ENCODE results near the gene ID2. TPM values are rescaled to one million over a fixed set of nuclear protein-coding genes. Genes with fewer than 3 reads are reported as not detected.
A peak's percentile ranks its signal among the peaks of the same experiment; 100 is the strongest.

Gene ID2
- total RNA-seq = 151 TPM

- DNase-seq (ENCODE audit: low spot score in 2 of 2) = peak; percentile 98
- FAIRE-seq = no peak
Observed at GRCh38 chr2:8681786-8682692, at the start of gene ID2. TSS of gene ID2 (plus strand) at chr2:8682056. CDS start at chr2:8682166, 110 bp downstream.

GRCh38 chr2:8632755-8633154 is 49.1 kb upstream of the ID2 start:
- no peak for FAIRE-seq
- no peak for DNase-seq (ENCODE audit: low spot score in 2 of 2)

DNA sequence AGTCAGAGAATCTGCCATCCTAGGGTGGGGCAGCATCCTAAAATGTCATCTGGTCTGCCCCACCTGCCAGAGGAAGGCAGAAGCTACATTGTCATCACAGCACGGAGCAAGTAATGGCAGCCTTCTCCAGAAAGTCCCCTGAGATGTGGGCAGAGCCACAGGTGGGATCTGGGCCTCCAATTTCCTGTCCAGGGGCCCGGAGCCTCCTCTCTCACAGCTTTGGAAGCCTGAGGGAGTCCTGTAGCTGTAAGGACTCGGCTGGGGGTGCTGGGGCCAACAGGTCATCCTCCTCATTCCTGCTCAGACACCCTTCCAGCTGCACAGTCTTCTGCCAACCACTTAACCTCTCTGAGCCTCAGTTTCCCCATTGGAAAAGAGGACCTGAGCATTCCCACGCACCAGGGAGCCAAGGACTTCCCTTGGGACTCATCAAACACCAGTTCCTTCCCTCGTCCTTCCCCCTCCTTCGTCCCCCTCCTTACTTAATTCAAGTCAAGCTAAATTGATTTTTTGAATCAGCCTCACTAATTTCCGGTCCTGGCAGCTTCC is 48.6 kb upstream of the ID2 start:
- FAIRE-seq (no peak), DNase-seq (ENCODE audit: low spot score in 2 of 2) (no peak)

DNA sequence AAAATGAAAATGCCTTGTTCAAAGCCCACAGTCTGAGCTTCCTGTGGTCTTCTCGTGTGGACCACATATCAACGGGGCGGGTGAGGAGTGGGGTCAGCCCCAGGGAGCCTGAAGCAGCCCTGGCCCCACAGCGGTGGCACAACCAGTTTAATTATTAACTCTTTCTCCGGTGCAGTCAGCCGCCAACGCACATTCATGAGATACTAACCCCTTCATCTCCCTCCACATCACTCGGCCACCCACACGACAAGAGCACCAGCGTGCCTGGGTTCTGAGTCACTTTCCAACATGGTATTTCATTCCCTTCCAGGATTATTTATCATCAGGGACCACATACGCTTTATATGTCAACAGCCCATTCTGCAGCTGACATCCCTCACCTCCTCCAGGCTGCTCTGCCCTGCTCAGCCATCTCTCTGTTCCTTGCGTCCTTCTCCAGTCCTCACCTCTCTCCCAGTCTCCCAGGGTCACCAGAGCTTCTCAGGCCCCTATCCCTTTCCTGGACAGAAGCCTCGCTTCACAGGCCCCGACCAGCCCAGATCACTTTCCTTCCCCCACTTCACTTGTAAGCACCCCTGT is 48.0 kb upstream of the ID2 start:
- DNase-seq (ENCODE audit: low spot score in 2 of 2) = no peak
- FAIRE-seq = no peak

DNA sequence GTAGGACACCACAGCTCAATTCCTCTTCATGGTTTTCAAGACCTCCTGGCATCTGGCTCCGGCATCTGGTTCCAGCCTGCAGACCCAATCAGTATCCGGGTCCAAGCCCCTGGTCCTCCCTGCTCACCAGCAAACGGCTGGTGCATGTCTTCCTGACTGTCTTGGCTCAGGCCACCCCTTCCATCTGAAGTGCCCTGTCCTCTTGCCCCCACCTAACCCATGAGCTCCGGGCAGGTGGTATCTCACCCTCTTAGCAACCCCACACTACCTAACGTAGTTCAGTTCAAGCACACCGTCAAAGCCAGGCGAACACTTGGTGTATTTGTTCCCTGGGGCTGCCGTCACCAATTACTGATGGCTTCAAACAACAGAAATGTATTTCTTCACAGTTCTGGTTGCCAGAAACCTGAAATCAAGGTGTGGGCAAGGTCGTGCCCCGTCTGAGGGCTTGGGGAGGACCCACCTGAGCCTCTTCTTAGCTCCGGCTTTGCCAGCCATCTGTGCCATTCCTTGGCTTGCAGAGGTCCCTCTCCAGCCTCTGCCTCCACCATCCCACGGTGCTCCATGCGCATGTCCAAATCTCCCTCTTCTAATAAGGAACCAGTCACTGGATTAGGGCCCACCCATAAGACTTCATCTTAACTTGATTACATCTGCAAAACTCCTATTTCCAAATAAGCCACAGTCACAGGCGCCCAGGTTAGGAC is 47.2 kb upstream of the ID2 start:
- no peak for FAIRE-seq
- no peak for DNase-seq (ENCODE audit: low spot score in 2 of 2)

- DNase-seq (ENCODE audit: low spot score in 2 of 2) (no peak), FAIRE-seq (no peak)
Observed at GRCh38 chr2:8636041-8636491, 45.8 kb upstream of the ID2 start.

- DNase-seq (ENCODE audit: low spot score in 2 of 2) (no peak), FAIRE-seq (no peak)
Observed at GRCh38 chr2:8636721-8637636, 44.9 kb upstream of the ID2 start.

- FAIRE-seq (no peak), DNase-seq (ENCODE audit: low spot score in 2 of 2) (no peak)
Observed at GRCh38 chr2:8638327-8638726, 43.5 kb upstream of the ID2 start.

- no peak for DNase-seq (ENCODE audit: low spot score in 2 of 2)
- no peak for FAIRE-seq
Observed at GRCh38 chr2:8639122-8639635, 42.7 kb upstream of the ID2 start.

DNA sequence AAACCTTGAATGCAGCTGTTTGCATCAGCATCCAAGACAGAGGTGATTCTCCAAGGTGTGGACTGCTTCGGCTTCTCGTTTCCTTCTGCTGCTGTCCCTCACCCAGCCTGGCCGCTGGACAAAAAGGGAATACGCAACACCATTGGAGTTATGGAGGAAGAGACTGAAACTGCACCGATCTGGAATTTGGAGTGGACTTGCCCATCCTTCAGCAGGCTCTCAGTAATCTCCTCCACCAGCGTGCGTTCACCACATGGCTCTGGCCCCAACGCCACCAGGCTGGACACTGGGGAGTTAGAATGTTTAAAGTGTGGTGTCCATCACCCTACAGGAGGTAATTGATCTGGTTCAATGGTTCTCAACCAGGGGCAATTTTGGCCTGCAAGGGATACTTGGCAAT is 41.4 kb upstream of the ID2 start:
- DNase-seq (ENCODE audit: low spot score in 2 of 2) = no peak
- FAIRE-seq = no peak

GRCh38 chr2:8641301-8641965 is 40.4 kb upstream of the ID2 start:
- DNase-seq (ENCODE audit: low spot score in 2 of 2) (no peak), FAIRE-seq (no peak)

DNA sequence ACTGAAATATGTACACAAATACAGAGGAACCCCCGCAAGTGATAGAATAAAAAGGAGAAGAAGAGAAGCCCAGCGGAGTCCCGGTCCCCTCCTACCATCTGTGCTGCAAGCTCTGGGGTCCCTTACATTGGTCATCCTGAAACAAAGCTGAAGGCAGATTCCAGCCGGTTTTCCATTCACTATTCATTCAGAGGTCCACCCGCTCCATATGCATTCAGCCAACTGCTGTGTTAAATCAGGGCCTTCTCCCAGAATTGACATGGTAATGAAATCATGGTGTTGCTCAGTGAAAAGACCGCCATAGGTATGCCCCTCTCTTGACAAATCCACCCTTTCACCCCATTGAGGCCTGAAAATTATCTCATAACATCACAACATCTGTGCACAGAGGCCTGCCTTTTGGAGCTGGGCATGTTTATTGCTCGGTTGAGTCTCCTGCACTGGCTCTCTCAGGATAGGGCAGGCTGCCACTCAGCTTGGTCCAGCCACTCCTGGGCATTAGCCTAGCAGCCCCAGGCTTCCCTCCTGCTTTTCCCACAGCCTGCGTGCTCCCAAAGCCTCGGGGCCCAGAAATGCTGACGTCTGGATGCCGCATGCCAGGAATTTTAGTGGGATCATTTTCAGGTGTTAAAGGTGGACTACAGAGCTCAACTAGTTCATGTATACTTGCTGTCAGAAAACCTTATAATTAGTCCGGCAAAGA is 39.3 kb upstream of the ID2 start:
- DNase-seq (ENCODE audit: low spot score in 2 of 2) = no peak
- no peak for FAIRE-seq

DNA sequence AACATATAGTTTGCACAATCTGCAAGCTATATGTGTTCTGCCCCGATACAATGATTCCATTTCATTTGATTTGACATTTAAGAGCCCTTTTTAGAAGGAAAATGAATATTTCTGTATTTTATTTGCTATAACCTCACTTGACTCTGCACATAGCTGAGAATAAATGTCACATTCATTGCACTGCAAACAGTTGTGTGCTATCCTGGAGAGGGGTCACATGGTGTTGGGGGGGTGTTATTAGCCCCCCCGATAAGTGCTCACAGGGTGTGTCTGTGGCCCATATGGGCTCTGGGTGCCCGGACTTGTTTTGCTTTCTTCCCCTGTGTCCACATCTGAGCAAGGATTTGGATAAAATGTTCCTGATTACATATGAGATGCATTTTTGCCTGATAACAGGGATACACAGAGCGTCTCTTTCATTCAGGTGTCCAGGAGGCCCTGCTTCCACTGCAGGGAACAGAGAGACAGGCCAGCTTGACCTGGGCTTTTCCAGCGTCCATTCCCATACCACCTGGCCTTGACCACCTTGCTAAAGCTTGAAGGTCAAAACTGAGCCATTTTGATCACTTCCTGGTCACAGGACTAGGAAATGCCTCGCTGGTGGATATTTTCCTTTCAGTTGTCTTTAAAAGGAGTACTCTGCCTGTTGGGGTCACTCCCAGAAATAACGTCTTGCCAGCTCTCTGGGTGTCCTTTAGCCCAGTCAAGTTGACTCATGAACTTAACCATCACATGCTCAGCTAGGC is 38.4 kb upstream of the ID2 start:
- FAIRE-seq (no peak), DNase-seq (ENCODE audit: low spot score in 2 of 2) (no peak)

DNA sequence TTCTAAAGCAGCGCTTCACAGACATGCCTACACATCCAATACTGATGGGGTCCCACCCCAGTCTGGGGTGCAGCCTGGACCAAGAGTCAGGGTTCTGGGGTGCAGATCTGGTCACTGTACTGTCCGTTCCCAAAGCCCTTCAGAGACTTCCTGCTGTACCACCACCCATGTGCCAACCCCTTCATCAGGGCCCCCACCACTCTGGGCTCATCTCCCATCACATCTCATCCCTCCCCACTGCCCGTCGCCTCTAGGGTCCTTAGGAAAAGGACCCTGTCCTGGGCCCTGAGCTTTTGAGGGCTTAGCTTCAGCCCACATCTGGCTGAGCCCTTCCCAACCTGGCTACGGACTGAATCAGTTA is 37.9 kb upstream of the ID2 start:
- FAIRE-seq (no peak), DNase-seq (ENCODE audit: low spot score in 2 of 2) (no peak)

GRCh38 chr2:8644605-8645175 is 37.2 kb upstream of the ID2 start:
- FAIRE-seq (no peak), DNase-seq (ENCODE audit: low spot score in 2 of 2) (no peak)

GRCh38 chr2:8645176-8645831 is 36.6 kb upstream of the ID2 start:
- FAIRE-seq (no peak), DNase-seq (ENCODE audit: low spot score in 2 of 2) (no peak)

All from frontal cortex (tissue), 4 donors.